Lung microvascular endothelial cell (primary cell): ENCODE results near the gene PLA2G4D. TPM values are rescaled to one million over a fixed set of nuclear protein-coding genes. Genes with fewer than 3 reads are reported as not detected.
A peak's percentile ranks its signal among the peaks of the same experiment; 100 is the strongest.

Experiments used
- DNase-seq, 2 donors: peaks; one replicate each; pipeline versions ENCODE4 v3.0.0 to v3.0.0-alpha.2; 2010; ENCODE audit warnings: low read depth in 2 of 2
- total RNA-seq: library from RNA; depleted of rRNA; stranded (reverse); fragments of >200 nt; gene quantifications from 2 replicates; pipeline ENCODE4 v1.2.1, GENCODE V29; 2014

PLA2G4D gene
- total RNA-seq, 1 donor from 2014 or later: not detected

DNA sequence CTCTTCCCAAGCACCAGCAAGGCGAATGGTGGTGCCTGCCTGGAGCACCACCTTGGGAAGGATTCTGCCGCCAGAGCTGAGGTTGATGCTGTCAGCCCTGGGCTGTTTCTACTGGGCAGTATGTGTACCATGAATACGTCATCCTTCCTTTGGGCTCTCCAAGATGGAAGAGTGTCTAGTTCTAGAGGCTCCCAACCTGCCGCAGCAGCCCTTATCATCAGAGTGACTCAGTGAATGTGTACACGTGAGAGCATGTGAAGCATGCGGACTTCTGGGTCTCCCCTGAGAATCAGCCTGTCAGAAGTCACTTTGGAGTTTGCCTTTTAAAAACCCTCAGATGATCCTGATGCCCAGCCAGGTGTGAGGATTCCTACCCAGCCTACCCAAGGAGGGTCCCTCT, 20.9 kb downstream of the PLA2G4D start:
- no peak for DNase-seq

DNA sequence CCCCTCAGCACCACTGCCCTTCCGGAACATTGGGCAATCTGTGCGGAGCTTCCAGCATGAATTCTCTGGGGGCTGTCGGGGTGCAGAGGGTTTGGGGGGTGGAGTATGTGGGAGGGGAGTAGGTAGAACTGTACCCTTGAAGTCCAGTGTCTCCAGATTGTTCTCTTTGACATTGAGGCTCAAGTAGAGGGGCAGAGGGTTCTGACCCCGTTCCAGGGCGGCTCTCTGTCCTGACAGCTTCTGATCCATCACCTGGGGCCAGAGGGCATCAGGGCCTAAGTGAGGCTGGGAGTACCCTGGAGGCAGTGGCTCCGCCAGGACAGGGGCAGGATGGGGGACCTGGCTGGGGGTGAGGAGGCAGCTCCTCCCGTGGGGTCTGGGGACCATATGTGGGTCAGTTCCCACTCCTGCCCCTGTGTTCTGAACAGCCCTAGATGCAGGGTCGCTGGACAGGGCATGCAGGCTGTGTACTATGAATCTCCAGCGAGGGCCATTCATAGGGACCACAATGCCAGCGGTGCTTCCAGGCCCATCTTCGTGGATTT, 22.1 kb downstream of the PLA2G4D start:
- DNase-seq: no peak

DNA sequence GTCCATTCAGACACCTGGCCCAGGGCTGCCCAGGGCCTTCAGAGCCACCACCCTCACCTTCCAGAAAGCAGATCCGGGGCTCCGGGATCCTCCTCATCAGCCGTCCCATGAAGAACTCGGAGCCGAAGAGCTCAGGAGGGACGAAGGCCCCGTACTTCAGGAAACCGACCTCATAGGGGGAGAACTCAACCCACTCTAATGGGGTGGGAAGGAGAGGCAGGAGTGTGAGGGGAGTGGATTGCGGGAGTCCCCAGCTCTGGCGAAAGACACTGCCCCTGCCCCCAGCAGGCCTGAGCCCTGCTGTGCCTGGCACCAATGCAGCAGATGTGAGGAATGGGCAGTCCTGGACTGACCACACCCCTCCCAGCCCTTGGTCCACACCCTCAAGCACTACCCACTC, 22.6 kb downstream of the PLA2G4D start:
- no peak for DNase-seq

DNA sequence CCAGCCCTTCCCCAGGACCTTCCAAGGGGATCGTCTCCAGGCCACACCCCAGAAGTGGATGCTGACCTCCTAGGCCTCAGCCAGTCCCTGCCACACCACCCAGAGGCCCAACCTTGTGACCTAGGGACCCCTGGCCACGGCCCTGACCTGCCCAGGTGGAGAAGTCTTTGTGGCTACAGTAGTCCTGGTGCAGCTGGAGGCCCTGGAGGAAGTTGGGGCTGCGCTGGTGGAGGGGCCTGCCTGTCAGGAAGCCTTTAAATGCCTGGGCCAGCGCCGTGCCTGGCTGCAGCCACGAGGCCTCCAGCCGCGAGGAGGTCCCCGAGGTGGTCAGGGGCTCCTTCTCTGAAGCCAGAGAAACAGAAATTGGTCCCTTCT, 23.4 kb downstream of the PLA2G4D start:
- DNase-seq: no peak

GRCh38 chr15:42070279-42070975, 23.9 kb downstream of the PLA2G4D start:
- DNase-seq: no peak

GRCh38 chr15:42069496-42070278, 24.7 kb downstream of the PLA2G4D start:
- no peak for DNase-seq

GRCh38 chr15:42069025-42069424, 25.3 kb downstream of the PLA2G4D start:
- DNase-seq: no peak

- no peak for DNase-seq
Observed at GRCh38 chr15:42068601-42069000, 25.8 kb downstream of the PLA2G4D start.

DNA sequence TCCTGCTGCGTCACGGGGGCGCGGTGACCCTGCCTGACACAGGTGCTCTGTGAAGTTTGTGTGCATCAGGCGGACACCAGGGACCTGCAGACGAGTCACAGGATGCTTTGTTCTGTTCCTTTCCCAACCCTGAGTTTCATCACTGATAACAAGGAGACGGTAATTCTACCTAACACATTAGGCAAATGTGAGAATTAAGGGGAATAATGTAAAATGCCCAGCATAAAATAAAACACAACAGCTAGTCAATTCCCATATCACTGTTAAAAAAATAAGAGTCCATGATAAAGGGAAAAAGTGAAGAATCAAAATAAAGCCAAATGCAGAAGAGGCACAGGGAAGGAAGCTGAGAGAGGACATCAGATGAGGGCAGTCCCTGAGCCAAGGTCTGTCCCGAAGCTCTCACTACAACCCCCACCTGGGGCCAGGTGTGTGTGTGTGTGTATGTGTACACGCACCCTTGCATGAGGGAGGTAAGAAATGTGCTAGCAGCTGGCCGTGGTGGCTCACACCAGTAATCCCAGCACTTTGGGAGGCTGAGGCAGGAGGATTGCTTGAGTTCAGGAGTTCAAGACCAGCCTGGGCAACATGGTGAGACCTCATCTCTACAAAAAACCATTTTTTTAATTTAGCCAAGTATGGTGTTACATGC, 27.5 kb downstream of the PLA2G4D start:
- no peak for DNase-seq

- DNase-seq: no peak
Observed at GRCh38 chr15:42065468-42065867, 28.9 kb downstream of the PLA2G4D start.

- peak; percentile 51 to 92 for DNase-seq
Observed at GRCh38 chr15:42065033-42065432, 29.3 kb downstream of the PLA2G4D start.

DNA sequence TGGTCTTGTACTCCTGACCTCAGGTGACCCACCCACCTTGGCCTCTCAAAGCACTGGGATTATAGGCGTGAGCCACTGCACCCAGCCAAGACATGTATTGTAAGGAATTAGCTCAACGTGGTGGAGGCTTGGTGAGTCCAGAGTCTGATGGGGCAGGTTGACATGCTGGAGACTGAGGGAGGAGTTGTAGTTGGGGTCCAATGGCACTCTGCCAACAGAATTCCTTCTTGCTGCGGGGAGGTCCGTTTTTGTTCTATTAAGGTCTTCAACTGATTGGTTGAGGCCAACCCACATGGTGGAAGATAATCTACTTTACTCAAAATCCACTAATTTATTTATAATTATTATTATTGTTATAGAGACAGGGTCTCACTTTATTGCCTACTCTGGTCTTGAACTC, 30.1 kb downstream of the PLA2G4D start:
- DNase-seq: no peak

GRCh38 chr15:42063122-42063848, 31.1 kb downstream of the PLA2G4D start:
- no peak for DNase-seq

DNA sequence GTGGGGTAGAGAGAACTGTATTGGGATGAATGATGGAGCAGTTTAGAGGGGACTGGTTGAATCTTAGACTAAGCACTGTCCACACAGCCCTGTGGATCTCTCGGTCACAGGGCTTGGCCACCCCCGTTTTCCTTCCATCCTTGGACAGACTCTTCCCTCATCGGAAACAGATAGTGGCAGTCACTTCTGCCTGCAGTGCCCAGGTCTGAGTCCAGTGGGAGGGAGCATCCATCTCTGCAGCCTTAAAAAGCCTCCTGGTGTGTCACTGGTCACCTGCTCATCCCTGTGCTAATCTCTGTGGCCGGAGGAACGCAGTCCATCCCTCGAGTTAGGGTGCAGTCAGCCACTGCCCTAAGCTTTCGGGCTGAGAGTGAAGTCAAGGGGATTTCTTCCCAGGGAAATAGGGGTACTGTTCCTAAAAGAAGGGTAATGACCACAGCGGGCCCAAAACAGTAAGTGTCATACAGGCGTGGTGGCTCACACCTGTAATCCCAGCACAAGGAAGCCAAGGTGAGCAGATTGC, 32.0 kb downstream of the PLA2G4D start:
- no peak for DNase-seq

GRCh38 chr15:42060797-42061196, 33.6 kb downstream of the PLA2G4D start:
- DNase-seq: no peak

- no peak for DNase-seq
Observed at GRCh38 chr15:42060477-42060763, 33.9 kb downstream of the PLA2G4D start.

- DNase-seq: peak; percentile 53 to 71
Observed at GRCh38 chr15:42059661-42060476, 34.5 kb downstream of the PLA2G4D start.

- DNase-seq: no peak
Observed at GRCh38 chr15:42058791-42059190, 35.6 kb downstream of the PLA2G4D start.

GRCh38 chr15:42057799-42058646, 36.3 kb downstream of the PLA2G4D start:
- no peak for DNase-seq
